PC-3 (cell line): Measurements from ENCODE around the gene ATOH8. TPM values are rescaled to one million over a fixed set of nuclear protein-coding genes. Genes with fewer than 3 reads are reported as not detected.

Source experiments
- ATAC-seq: fragments of 200-7000 bp; cut with Tn5 transposase; 2 replicates; pipeline ENCODE4 v1.9.1; 2020; ENCODE audit warnings: mild to moderate bottlenecking, moderate library complexity
- BruUV-seq: library from RNA; stranded (reverse); fragments of 400-500 nt; replicated peaks from 2 replicates; lab custom pipeline; 2021; lab: Mats Ljungman, UMichigan
- CTCF ChIA-PET: fragments of 300-600 bp; sonication (Branson Sonifier 250); formaldehyde crosslinking; loops from one replicate; lab custom pipeline; 2022; ENCODE audit warnings: antibody characterized with exemption; lab: Charles Lee
- POLR2A ChIA-PET: fragments of 300-600 bp; sonication (Branson Sonifier 250); formaldehyde crosslinking; loops from one replicate; lab custom pipeline; 2022; ENCODE audit warnings: antibody characterized with exemption; ENCODE audit not compliant: unreplicated experiment; lab: Charles Lee
- DNase-seq: peaks from one replicate; pipeline ENCODE4 v3.0.0-alpha.2; 2015
- H2AFZ ChIP-seq: fragments of 300-600 bp; sonication (generic); 2 replicates; pipeline ENCODE4 v1.6.0; 2016; ENCODE audit warnings: antibody characterized with exemption, low read length
- H3F3A ChIP-seq: fragments of 300-600 bp; sonication (generic); one replicate; pipeline ENCODE4 v1.6.0; 2017; ENCODE audit warnings: antibody characterized with exemption, low read length, control low read depth, mild to moderate bottlenecking; ENCODE audit not compliant: unreplicated experiment
- H3K27ac ChIP-seq: fragments of 300-600 bp; sonication (generic); 2 replicates; pipeline ENCODE4 v1.5.1; 2016; ENCODE audit warnings: mild to moderate bottlenecking, low read length
- H3K27me3 ChIP-seq: fragments of 300-600 bp; sonication (generic); 2 replicates; pipeline ENCODE4 v1.6.1; 2016; ENCODE audit warnings: low read length, mixed read lengths
- H3K36me3 ChIP-seq: fragments of 300-600 bp; sonication (generic); 2 replicates; pipeline ENCODE4 v1.6.1; 2016; ENCODE audit warnings: low read depth, mixed run types, low read length, mixed read lengths
- H3K4me1 ChIP-seq: fragments of 300-600 bp; sonication (generic); 2 replicates; pipeline ENCODE4 v1.5.1; 2016; ENCODE audit warnings: low read length; ENCODE audit not compliant: insufficient read depth
- H3K4me2 ChIP-seq: fragments of 300-600 bp; sonication (generic); 2 replicates; pipeline ENCODE4 v1.6.0; 2016; ENCODE audit warnings: low read length
- H3K4me3 ChIP-seq: fragments of 300-600 bp; sonication (generic); 2 replicates; pipeline ENCODE4 v1.5.1; 2016; ENCODE audit warnings: mild to moderate bottlenecking, low read length, mixed read lengths
- H3K79me2 ChIP-seq: fragments of 300-600 bp; sonication (generic); 2 replicates; pipeline ENCODE4 v1.6.1; 2017; ENCODE audit warnings: low read length, mixed read lengths
- H3K9ac ChIP-seq: fragments of 300-600 bp; sonication (generic); 2 replicates; pipeline ENCODE4 v1.6.0; 2016; ENCODE audit warnings: mild to moderate bottlenecking, low read length
- H3K9me2 ChIP-seq: fragments of 300-600 bp; sonication (generic); replicated peaks from 2 replicates; pipeline ENCODE4 v1.6.1; 2016; ENCODE audit warnings: mixed run types, low read length, mixed read lengths
- H3K9me3 ChIP-seq: fragments of 300-600 bp; sonication (generic); 2 replicates; pipeline ENCODE4 v1.6.1; 2016; ENCODE audit warnings: low read length, mixed read lengths
- H4K20me1 ChIP-seq: fragments of 300-600 bp; sonication (generic); 2 replicates; pipeline ENCODE4 v1.6.1; 2016; ENCODE audit warnings: low read length, mixed read lengths
- CTCF ChIP-seq: fragments of 300-600 bp; sonication (generic); conservative IDR thresholded peaks from 2 replicates; pipeline ENCODE4 v1.5.1; 2017; ENCODE audit warnings: antibody characterized with exemption, low read depth, mild to moderate bottlenecking, low read length
- EZH2 ChIP-seq: fragments of 300-600 bp; sonication (generic); IDR thresholded peaks from one replicate; pipeline ENCODE4 v1.6.1; 2017; ENCODE audit warnings: antibody characterized with exemption, mild to moderate bottlenecking, low read length; ENCODE audit not compliant: unreplicated experiment
- EZH2phosphoT487 ChIP-seq: fragments of 300-600 bp; sonication (generic); IDR thresholded peaks from 2 replicates; pipeline ENCODE4 v1.6.1; 2018; ENCODE audit warnings: mild to moderate bottlenecking, antibody characterized with exemption, low read length, borderline replicate concordance
- intact Hi-C: fragments of 100-400 bp; cut with micrococcal nuclease; formaldehyde crosslinking; loops from 2 replicates; pipeline ENCODE4 v1.9.0; 2023
- total RNA-seq: library from RNA; depleted of rRNA; stranded (reverse); fragments of >200 nt; gene quantifications from 2 replicates; pipeline ENCODE4 v1.2.3, GENCODE V29; 2014

The ATOH8 gene
- total RNA-seq, 1 experiment from 2014 or later = 0.04 TPM

- no peak for TF ChIP-seq CTCF
- no peak for TF ChIP-seq EZH2phosphoT487
- no peak for TF ChIP-seq EZH2
- Histone ChIP-seq H3K9ac (no peak overlapping the region), H3K4me1 (no peaks in the 10 kb centered on the region), H3K27me3 (peaks cover 5% of the 10 kb centered on the region; the same call in 1 of the 2 replicates), H4K20me1 (no peaks in the 10 kb centered on the region), H3K36me3 (no peaks in the 10 kb centered on the region), H3K27ac (no peak overlapping the region), H3K79me2 (no peaks in the 10 kb centered on the region), H3K4me3 (no peak overlapping the region), H2AFZ (no peak overlapping the region), H3K4me2 (no peak overlapping the region), H3F3A (no peaks in the 10 kb centered on the region), H3K9me2 (no peaks in the 10 kb centered on the region), H3K9me3 (no peaks in the 10 kb centered on the region)
- intact Hi-C loops = loop anchor here (1.0 to 5.0 kb wide), 3 partner anchors 20 to 352 kb away; no protein-coding TSS in a partner anchor
- POLR2A ChIA-PET = no interaction called here
- no TSS peak for BruUV-seq
- CTCF ChIA-PET = interaction anchor here (1.7 kb wide), 1 partner anchor 84 kb away, joined by 14 read pairs; no protein-coding TSS in a partner anchor
- no peak for ATAC-seq
- DNase-seq = no peak
Observed at GRCh38 chr2:85729825-85730510, 23.8 kb upstream of the ATOH8 start.

- Histone ChIP-seq H3K9ac (no peak overlapping the region), H3K9me2 (no peaks in the 10 kb centered on the region), H4K20me1 (no peaks in the 10 kb centered on the region), H3K4me1 (no peaks in the 10 kb centered on the region), H3K4me2 (no peak overlapping the region), H3F3A (no peaks in the 10 kb centered on the region), H2AFZ (no peak overlapping the region), H3K4me3 (no peak overlapping the region), H3K79me2 (no peaks in the 10 kb centered on the region), H3K27ac (no peak overlapping the region), H3K27me3 (no peaks in the 10 kb centered on the region), H3K9me3 (no peaks in the 10 kb centered on the region), H3K36me3 (no peaks in the 10 kb centered on the region)
- intact Hi-C loops = no loop called here
- ChIA-PET CTCF (no interaction called here), POLR2A (no interaction called here)
- no peak for DNase-seq
- no peak for ATAC-seq
- BruUV-seq = no TSS peak
- TF ChIP-seq EZH2phosphoT487 (no peak), EZH2 (no peak), CTCF (no peak)
Observed at GRCh38 chr2:85730686-85731230, 23.0 kb upstream of the ATOH8 start.

- no peaks in the 10 kb centered on the region for H3K27me3 ChIP-seq
- H2AFZ ChIP-seq = no peak overlapping the region
- no peaks in the 10 kb centered on the region for H3K9me3 ChIP-seq
- no peaks in the 10 kb centered on the region for H4K20me1 ChIP-seq
- intact Hi-C loops = no loop called here
- no peak overlapping the region for H3K27ac ChIP-seq
- DNase-seq (no peak), ATAC-seq (no peak)
- H3K9ac ChIP-seq = no peak overlapping the region
- H3K4me3 ChIP-seq = no peak overlapping the region
- no peaks in the 10 kb centered on the region for H3K36me3 ChIP-seq
- no peaks in the 10 kb centered on the region for H3K4me1 ChIP-seq
- ChIA-PET CTCF (interaction anchor here (0.6 kb wide), 1 partner anchor 18 kb away, joined by 9 read pairs; no protein-coding TSS in a partner anchor), POLR2A (no interaction called here)
- no peaks in the 10 kb centered on the region for H3F3A ChIP-seq
- TF ChIP-seq CTCF (no peak), EZH2 (no peak), EZH2phosphoT487 (no peak)
- H3K79me2 ChIP-seq = no peaks in the 10 kb centered on the region
- BruUV-seq = no TSS peak
- H3K4me2 ChIP-seq = no peak overlapping the region
- H3K9me2 ChIP-seq = no peaks in the 10 kb centered on the region
Observed at GRCh38 chr2:85731606-85732005, 22.2 kb upstream of the ATOH8 start.
